SU-DHL-6 (cell line): Measurements from ENCODE around the gene EPB41.

Source experiments
- EZH2phosphoT487 ChIP-seq: fragments of 200-600 bp; sonication (generic), shearing (Covaris generic); conservative IDR thresholded peaks from 2 replicates; pipeline ENCODE4 v1.6.1; 2018; ENCODE audit warnings: mild to moderate bottlenecking, antibody characterized with exemption, low read length, moderate library complexity, mixed read lengths
- TF ChIP-seq, protein P1 (sequence below): fragments of 200-600 bp; sonication (generic); IDR thresholded peaks from one replicate; pipeline ENCODE4 v1.5.1; 2017; ENCODE audit warnings: antibody characterized with exemption, mild to moderate bottlenecking, low read length, moderate library complexity; ENCODE audit not compliant: insufficient read depth, poor library complexity, severe bottlenecking

DNA sequence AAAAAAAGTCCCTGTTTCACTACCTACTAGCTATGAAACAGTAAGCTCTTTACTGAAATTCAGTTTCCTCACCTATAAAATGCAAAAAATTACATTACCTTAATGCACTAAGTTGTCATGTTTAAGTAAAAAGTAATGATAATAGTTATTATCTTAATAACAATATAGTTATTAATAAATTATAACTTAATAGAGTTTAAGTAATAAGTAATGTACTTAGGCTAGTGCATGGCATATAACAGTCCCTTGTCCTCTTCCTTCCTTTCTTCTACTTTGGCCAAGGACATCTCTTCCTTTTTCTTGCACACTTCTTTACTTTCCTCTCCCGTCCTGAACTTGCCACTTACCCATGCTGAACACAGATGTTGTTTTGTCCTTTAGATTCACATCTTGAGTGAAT, 200.3 kb downstream of the EPB41 start:
- TF ChIP-seq, protein P1, sequence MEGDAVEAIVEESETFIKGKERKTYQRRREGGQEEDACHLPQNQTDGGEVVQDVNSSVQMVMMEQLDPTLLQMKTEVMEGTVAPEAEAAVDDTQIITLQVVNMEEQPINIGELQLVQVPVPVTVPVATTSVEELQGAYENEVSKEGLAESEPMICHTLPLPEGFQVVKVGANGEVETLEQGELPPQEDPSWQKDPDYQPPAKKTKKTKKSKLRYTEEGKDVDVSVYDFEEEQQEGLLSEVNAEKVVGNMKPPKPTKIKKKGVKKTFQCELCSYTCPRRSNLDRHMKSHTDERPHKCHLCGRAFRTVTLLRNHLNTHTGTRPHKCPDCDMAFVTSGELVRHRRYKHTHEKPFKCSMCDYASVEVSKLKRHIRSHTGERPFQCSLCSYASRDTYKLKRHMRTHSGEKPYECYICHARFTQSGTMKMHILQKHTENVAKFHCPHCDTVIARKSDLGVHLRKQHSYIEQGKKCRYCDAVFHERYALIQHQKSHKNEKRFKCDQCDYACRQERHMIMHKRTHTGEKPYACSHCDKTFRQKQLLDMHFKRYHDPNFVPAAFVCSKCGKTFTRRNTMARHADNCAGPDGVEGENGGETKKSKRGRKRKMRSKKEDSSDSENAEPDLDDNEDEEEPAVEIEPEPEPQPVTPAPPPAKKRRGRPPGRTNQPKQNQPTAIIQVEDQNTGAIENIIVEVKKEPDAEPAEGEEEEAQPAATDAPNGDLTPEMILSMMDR, result no peak
- TF ChIP-seq EZH2phosphoT487, result no peak
